HepG2 (cell line): ENCODE results near the gene INO80E. TPM values are rescaled to one million over a fixed set of nuclear protein-coding genes. Genes with fewer than 3 reads are reported as not detected.
A peak's percentile ranks its signal among the peaks of the same experiment; 100 is the strongest.

ENCODE experiments used
- CREB3 ChIP-seq: sonication (generic); formaldehyde crosslinking; IDR thresholded peaks from 2 replicates; pipeline ENCODE4 v1.5.0; 2020; ENCODE audit warnings: missing genetic modification reagents
- CSRNP2 ChIP-seq: sonication (generic); formaldehyde crosslinking; conservative IDR thresholded peaks from 2 replicates; pipeline ENCODE4 v1.8.0; 2022; ENCODE audit warnings: low read depth, missing genetic modification reagents
- MBD4 ChIP-seq: IDR thresholded peaks from 2 replicates; pipeline ENCODE4 v1.6.1; 2012; ENCODE audit warnings: low read length, inconsistent platforms, borderline replicate concordance
- REPIN1 ChIP-seq: sonication (generic); formaldehyde crosslinking; IDR thresholded peaks from 2 replicates; pipeline ENCODE4 v1.8.0; 2022; ENCODE audit warnings: missing genetic modification reagents, low read depth, mild to moderate bottlenecking, borderline replicate concordance
- SP1 ChIP-seq, 2 experiments: fragments of 450-650 bp in 1 of 2; sonication (generic) in 1 of 2; formaldehyde crosslinking in 1 of 2; IDR thresholded peaks; 2 replicates each; pipeline versions ENCODE4 v1.4.0 to v1.6.1; 2016 to 2020; ENCODE audit warnings: missing genetic modification reagents in 1 of 2
- SRSF4 ChIP-seq: fragments of 200-400 bp; formaldehyde crosslinking; IDR thresholded peaks from one replicate; pipeline ENCODE4 v1.6.1; 2018; ENCODE audit warnings: mild to moderate bottlenecking, low read depth, low read length, moderate library complexity; ENCODE audit not compliant: poor library complexity, severe bottlenecking
- ZBTB38 ChIP-seq: sonication (generic); formaldehyde crosslinking; IDR thresholded peaks from 2 replicates; pipeline ENCODE4 v1.5.1; 2020; ENCODE audit warnings: mild to moderate bottlenecking, missing genetic modification reagents
- ZHX1 ChIP-seq: sonication (generic); formaldehyde crosslinking; IDR thresholded peaks from 2 replicates; pipeline ENCODE4 v1.8.1; 2022; ENCODE audit warnings: low read depth, mild to moderate bottlenecking, missing genetic modification reagents
- ZNF317 ChIP-seq: sonication (generic); formaldehyde crosslinking; IDR thresholded peaks from 2 replicates; pipeline ENCODE4 v1.5.0; 2020; ENCODE audit warnings: mild to moderate bottlenecking, missing genetic modification reagents
- ZNF589 ChIP-seq: sonication (generic); formaldehyde crosslinking; conservative IDR thresholded peaks from 2 replicates; pipeline ENCODE4 v1.8.0; 2022; ENCODE audit warnings: mild to moderate bottlenecking, moderate library complexity, missing genetic modification reagents
- ZNF678 ChIP-seq: sonication (generic); formaldehyde crosslinking; IDR thresholded peaks from 2 replicates; pipeline ENCODE4 v1.4.0; 2020; ENCODE audit warnings: mild to moderate bottlenecking, missing genetic modification reagents
- polyA plus RNA-seq, 8 experiments: library from polyadenylated mRNA; depleted of rRNA in 3 of 8; stranded (reverse) in 7 of 8; unstranded in 1 of 8; fragments of >200 nt; fragmentation: Illumina TruSeq in 4 of 8; extraction: Trizol in 4 of 8; gene quantifications; 2 replicates each; pipeline versions ENCODE4 v1.2.1 to v1.2.3, GENCODE V29; 2011 to 2016; ENCODE audit warnings: low read depth in 4 of 8, missing spikeins in 1 of 8, mixed read lengths in 1 of 8; ENCODE audit not compliant: insufficient read depth in 1 of 8
- total RNA-seq, 5 experiments: library from RNA; depleted of rRNA; stranded (reverse); fragments of >200 nt; fragmentation: Illumina TruSeq; extraction: Trizol; gene quantifications; 2 replicates each; pipeline ENCODE4 v1.2.3, GENCODE V29; 2016; ENCODE audit warnings: low read depth in 1 of 5
- TF ChIP-seq, protein P1 (sequence below): IDR thresholded peaks from 2 replicates; pipeline ENCODE4 v1.6.1; 2018; ENCODE audit warnings: missing genetic modification reagents, mild to moderate bottlenecking, missing compliant biosample characterization
- TF ChIP-seq, protein P2 (sequence below): sonication (generic); formaldehyde crosslinking; IDR thresholded peaks from 2 replicates; pipeline ENCODE4 v1.5.0; 2020; ENCODE audit warnings: mild to moderate bottlenecking, missing genetic modification reagents
- TF ChIP-seq, protein P3 (sequence below): sonication (generic); formaldehyde crosslinking; IDR thresholded peaks from 2 replicates; pipeline ENCODE4 v1.4.0; 2020; ENCODE audit warnings: missing genetic modification reagents

Gene INO80E
- total and polyA plus RNA-seq, 2 of the 13 experiments (the other 11 are each of a cell fraction or from before 2014, with no cell fraction given) = 25.8 to 45.6 TPM

DNA sequence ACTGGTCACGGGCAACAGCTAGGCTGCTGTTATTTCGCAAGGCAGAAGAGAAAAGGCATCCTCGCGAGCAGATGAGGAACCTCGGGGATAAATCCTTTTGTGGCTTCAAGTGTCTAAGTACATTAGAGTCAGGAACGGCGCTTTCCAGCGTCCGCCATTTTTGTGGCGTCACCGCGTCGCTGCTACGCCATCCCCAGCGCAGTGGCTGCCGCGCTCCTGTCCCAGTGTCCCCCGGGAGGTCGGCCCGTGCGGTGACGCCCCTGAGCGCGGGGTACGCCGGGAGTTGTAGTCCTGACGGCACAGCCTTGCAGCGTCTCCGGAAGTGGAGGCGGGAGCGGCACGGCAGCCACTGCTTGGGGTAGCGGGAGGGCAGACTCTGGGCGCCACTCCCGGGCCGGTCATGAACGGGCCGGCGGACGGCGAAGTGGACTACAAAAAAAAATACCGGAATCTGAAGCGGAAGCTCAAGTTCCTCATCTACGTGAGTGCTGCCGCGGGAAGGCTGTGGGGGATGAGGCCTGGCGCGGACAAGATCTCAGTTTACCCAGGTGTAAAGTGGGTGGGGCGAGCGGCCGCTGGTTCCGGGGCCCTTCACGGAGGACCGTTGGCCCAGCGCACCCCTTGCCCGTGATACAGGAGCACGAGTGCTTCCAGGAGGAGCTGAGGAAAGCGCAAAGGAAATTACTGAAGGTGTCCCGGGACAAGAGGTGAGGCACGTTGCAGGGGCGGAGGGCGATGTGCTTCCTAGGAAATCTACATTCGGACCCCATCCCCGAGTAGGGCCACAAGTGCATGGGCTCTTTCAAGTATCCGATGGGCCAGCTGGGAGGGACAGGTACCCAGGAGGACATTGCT is at the start of gene INO80E (continued):
- TF ChIP-seq, protein P1, sequence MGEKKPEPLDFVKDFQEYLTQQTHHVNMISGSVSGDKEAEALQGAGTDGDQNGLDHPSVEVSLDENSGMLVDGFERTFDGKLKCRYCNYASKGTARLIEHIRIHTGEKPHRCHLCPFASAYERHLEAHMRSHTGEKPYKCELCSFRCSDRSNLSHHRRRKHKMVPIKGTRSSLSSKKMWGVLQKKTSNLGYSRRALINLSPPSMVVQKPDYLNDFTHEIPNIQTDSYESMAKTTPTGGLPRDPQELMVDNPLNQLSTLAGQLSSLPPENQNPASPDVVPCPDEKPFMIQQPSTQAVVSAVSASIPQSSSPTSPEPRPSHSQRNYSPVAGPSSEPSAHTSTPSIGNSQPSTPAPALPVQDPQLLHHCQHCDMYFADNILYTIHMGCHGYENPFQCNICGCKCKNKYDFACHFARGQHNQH (CRISPR knock-in tag) = peak; percentile 96
- no peak for TF ChIP-seq CSRNP2 (CRISPR knock-in tag)
- peak; percentile 67 for TF ChIP-seq ZNF317 (CRISPR knock-in tag)
- peak; percentile 81 for TF ChIP-seq ZNF589 (CRISPR knock-in tag)
- TF ChIP-seq, protein P2, sequence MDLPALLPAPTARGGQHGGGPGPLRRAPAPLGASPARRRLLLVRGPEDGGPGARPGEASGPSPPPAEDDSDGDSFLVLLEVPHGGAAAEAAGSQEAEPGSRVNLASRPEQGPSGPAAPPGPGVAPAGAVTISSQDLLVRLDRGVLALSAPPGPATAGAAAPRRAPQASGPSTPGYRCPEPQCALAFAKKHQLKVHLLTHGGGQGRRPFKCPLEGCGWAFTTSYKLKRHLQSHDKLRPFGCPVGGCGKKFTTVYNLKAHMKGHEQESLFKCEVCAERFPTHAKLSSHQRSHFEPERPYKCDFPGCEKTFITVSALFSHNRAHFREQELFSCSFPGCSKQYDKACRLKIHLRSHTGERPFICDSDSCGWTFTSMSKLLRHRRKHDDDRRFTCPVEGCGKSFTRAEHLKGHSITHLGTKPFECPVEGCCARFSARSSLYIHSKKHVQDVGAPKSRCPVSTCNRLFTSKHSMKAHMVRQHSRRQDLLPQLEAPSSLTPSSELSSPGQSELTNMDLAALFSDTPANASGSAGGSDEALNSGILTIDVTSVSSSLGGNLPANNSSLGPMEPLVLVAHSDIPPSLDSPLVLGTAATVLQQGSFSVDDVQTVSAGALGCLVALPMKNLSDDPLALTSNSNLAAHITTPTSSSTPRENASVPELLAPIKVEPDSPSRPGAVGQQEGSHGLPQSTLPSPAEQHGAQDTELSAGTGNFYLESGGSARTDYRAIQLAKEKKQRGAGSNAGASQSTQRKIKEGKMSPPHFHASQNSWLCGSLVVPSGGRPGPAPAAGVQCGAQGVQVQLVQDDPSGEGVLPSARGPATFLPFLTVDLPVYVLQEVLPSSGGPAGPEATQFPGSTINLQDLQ (CRISPR knock-in tag) = peak; percentile 90; the same call in 1 of the 2 replicates
- no peak for TF ChIP-seq MBD4
- TF ChIP-seq, protein P3, sequence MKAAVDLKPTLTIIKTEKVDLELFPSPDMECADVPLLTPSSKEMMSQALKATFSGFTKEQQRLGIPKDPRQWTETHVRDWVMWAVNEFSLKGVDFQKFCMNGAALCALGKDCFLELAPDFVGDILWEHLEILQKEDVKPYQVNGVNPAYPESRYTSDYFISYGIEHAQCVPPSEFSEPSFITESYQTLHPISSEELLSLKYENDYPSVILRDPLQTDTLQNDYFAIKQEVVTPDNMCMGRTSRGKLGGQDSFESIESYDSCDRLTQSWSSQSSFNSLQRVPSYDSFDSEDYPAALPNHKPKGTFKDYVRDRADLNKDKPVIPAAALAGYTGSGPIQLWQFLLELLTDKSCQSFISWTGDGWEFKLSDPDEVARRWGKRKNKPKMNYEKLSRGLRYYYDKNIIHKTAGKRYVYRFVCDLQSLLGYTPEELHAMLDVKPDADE (CRISPR knock-in tag) = peak; percentile 34; the same call in 1 of the 2 replicates
- TF ChIP-seq SP1 (IDR thresholded peaks at IDR 0.05) = no peak
- TF ChIP-seq SP1 (CRISPR knock-in tag; IDR thresholded peaks at IDR 0.05) = peak; percentile 98
- no peak for TF ChIP-seq ZBTB38 (CRISPR knock-in tag)
- no peak for TF ChIP-seq CREB3 (CRISPR knock-in tag)
- TF ChIP-seq SRSF4 = no peak
- TF ChIP-seq ZHX1 (CRISPR knock-in tag) = peak; percentile 100
- TF ChIP-seq REPIN1 (CRISPR knock-in tag) = peak; percentile 54; the same call in 1 of the 2 replicates
- TF ChIP-seq ZNF678 (CRISPR knock-in tag) = no peak
